Endothelial cell of umbilical vein (primary cell): ENCODE results near the gene EVX2.

Experiments
- EZH2 ChIP-seq: IDR thresholded peaks from 2 replicates; pipeline ENCODE4 v1.6.1; 2012; ENCODE audit warnings: borderline replicate concordance, low read depth, mild to moderate bottlenecking, moderate library complexity, low read length, inconsistent platforms; ENCODE audit not compliant: severe bottlenecking
- FOS ChIP-seq: IDR thresholded peaks from 2 replicates; pipeline ENCODE4 v1.6.1; 2011; ENCODE audit warnings: mild to moderate bottlenecking, low read length, moderate library complexity, borderline replicate concordance; ENCODE audit not compliant: insufficient read depth
- JUN ChIP-seq: IDR thresholded peaks from 2 replicates; pipeline ENCODE4 v1.6.1; 2011; ENCODE audit warnings: borderline replicate concordance, low read depth; ENCODE audit not compliant: insufficient read length, insufficient read depth
- MYC ChIP-seq: IDR thresholded peaks from one replicate; pipeline ENCODE4 v1.6.1; 2011; ENCODE audit warnings: mild to moderate bottlenecking, low read depth, low read length
- POLR2A ChIP-seq: IDR thresholded peaks from 2 replicates; pipeline ENCODE4 v1.6.1; 2012; ENCODE audit warnings: low read depth, mild to moderate bottlenecking, control low read depth, low read length
- POLR2AphosphoS5 ChIP-seq: IDR thresholded peaks from 2 replicates; pipeline ENCODE4 v1.6.1; 2012; ENCODE audit warnings: low read depth, mild to moderate bottlenecking, control low read depth, low read length, moderate library complexity; ENCODE audit not compliant: insufficient read depth
- TF ChIP-seq, protein P1 (sequence below), 2 donors: IDR thresholded peaks; 1 replicate in 1 of 2; 2 replicates in 1 of 2; pipeline ENCODE4 v1.5.1; 2011; ENCODE audit warnings: low read length in 2 of 2, mild to moderate bottlenecking in 2 of 2, moderate library complexity in 2 of 2, control low read depth in 1 of 2, inconsistent platforms in 1 of 2, low read depth in 1 of 2; ENCODE audit not compliant: insufficient read depth in 1 of 2; ENCODE audit errors: extremely low read depth in 1 of 2
- TF ChIP-seq, protein P2 (sequence below): IDR thresholded peaks from 2 replicates; pipeline ENCODE4 v1.6.1; 2011; ENCODE audit not compliant: insufficient read depth, insufficient read length

DNA sequence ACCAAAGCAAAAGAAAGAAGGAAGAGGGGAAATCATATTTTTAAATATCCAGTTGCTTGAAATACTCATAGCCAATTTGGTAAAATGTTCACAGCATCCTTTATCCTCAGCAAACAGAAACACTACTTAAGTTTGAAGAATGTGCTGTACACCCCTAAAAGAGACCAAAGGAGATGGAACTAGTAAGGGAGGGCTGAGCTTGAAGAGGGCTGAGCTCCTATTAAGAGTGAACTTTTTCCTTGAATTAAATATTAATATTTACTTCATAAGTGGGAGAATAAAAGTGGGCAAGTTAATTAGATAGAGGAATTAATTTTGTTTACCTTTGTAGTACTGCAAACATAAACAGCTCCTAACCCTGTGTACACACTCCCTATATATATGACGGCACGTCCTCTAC, 7.0 kb downstream of the EVX2 start:
- TF ChIP-seq JUN (no peak), EZH2 (peak; percentile 7), POLR2A (no peak), POLR2AphosphoS5 (no peak), FOS (no peak), MYC (no peak)
- TF ChIP-seq, protein P1, sequence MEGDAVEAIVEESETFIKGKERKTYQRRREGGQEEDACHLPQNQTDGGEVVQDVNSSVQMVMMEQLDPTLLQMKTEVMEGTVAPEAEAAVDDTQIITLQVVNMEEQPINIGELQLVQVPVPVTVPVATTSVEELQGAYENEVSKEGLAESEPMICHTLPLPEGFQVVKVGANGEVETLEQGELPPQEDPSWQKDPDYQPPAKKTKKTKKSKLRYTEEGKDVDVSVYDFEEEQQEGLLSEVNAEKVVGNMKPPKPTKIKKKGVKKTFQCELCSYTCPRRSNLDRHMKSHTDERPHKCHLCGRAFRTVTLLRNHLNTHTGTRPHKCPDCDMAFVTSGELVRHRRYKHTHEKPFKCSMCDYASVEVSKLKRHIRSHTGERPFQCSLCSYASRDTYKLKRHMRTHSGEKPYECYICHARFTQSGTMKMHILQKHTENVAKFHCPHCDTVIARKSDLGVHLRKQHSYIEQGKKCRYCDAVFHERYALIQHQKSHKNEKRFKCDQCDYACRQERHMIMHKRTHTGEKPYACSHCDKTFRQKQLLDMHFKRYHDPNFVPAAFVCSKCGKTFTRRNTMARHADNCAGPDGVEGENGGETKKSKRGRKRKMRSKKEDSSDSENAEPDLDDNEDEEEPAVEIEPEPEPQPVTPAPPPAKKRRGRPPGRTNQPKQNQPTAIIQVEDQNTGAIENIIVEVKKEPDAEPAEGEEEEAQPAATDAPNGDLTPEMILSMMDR (IDR thresholded peaks at IDR 0.05; ENCODE audit: extremely low read depth in 1 of 2, insufficient read depth in 1 of 2, low read depth in 1 of 2, low read length in 2 of 2): no peak
- TF ChIP-seq, protein P2, sequence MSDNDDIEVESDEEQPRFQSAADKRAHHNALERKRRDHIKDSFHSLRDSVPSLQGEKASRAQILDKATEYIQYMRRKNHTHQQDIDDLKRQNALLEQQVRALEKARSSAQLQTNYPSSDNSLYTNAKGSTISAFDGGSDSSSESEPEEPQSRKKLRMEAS: no peak
